Measurements from ENCODE around the gene SPOUT1. TPM values are rescaled to one million over a fixed set of nuclear protein-coding genes. Genes with fewer than 3 reads are reported as not detected.

Gene SPOUT1
- total RNA-seq, 5 donors from 2014 or later (not counting 1 experiment from before 2014, with no cell fraction given): 43.7 to 89.4 (median 82.6) TPM

- Mint-ChIP-seq H3K4me3 (no peak overlapping the region), H3K4me1 (peaks cover 13 to 30% (median 23%) of the 10 kb centered on the region in 3 donors), H3K27me3 (no peaks in the 10 kb centered on the region), H3K27ac (peak overlapping the region in 1 of 2 donors; percentile 46), H3K36me3 (peaks cover 18% of the 10 kb centered on the region), H3K9me3 (no peaks in the 10 kb centered on the region)
- Histone ChIP-seq H3K4me1 (ENCODE audit: control insufficient read depth in 1 of 2, extremely low read depth in 1 of 2, insufficient read depth in 2 of 2, low read length in 2 of 2) (peaks cover 0 to 26% of the 10 kb centered on the region in 2 experiments), H3K27me3 (replicated peaks in 1 of 2; ENCODE audit: control insufficient read depth in 2 of 2, extremely low read depth in 1 of 2, insufficient read depth in 2 of 2, low read length in 1 of 2) (no peaks in the 10 kb centered on the region), H3K9me3 (no peaks in the 10 kb centered on the region), H3K27ac (ENCODE audit: low read length) (no peak overlapping the region), H3K4me3 (ENCODE audit: control insufficient read depth in 1 of 2, extremely low read depth in 1 of 2, low read length in 1 of 2) (no peak overlapping the region), H3K36me3 (ENCODE audit: control insufficient read depth in 2 of 2, extremely low read depth in 1 of 2, insufficient read depth in 1 of 2, low read length in 1 of 2) (peaks cover 22 to 52% of the 10 kb centered on the region in 2 donors)
- no peak for ATAC-seq (replicated peaks in 1 of 4)
- POLR2A ChIA-PET: no interaction called here
- no peak for DNase-seq
- CTCF ChIA-PET: no interaction called here
- 98% methylated on average over 14 of the region's 22 CpGs for WGBS (ENCODE audit: insufficient coverage)
Observed at GRCh38 chr9:128822407-128823042, 7.1 kb downstream of the SPOUT1 start.

- no peaks in the 10 kb centered on the region for H3K27me3 ChIP-seq (replicated peaks in 1 of 2; ENCODE audit: control insufficient read depth in 2 of 2, extremely low read depth in 1 of 2, insufficient read depth in 2 of 2, low read length in 1 of 2)
- 94% methylated on average over 12 of the region's 16 CpGs for WGBS (ENCODE audit: insufficient coverage)
- CTCF ChIA-PET: interaction anchor here in 1 of 2 donors (0.6 kb wide), 1 partner anchor 102 kb away, joined by 7 read pairs; no protein-coding TSS in a partner anchor
- Mint-ChIP-seq H3K36me3 (peaks cover 12% of the 10 kb centered on the region), H3K4me3 (peak overlapping the region in 2 of 3 donors; percentile 37 to 52), H3K27me3 (no peaks in the 10 kb centered on the region), H3K27ac (peak overlapping the region in 1 of 2 donors; percentile 12), H3K9me3 (no peaks in the 10 kb centered on the region), H3K4me1 (peaks cover 13 to 25% (median 25%) of the 10 kb centered on the region in 3 donors)
- peaks cover 22 to 45% of the 10 kb centered on the region in 2 donors for H3K36me3 ChIP-seq (ENCODE audit: control insufficient read depth in 2 of 2, extremely low read depth in 1 of 2, insufficient read depth in 1 of 2, low read length in 1 of 2)
- POLR2A ChIA-PET: no interaction called here
- H3K9me3 ChIP-seq: no peaks in the 10 kb centered on the region
- H3K27ac ChIP-seq (ENCODE audit: low read length): no peak overlapping the region
- ATAC-seq (replicated peaks in 1 of 4): no peak
- no peak overlapping the region for H3K4me3 ChIP-seq (ENCODE audit: control insufficient read depth in 1 of 2, extremely low read depth in 1 of 2, low read length in 1 of 2)
- peaks cover 0 to 27% of the 10 kb centered on the region in 2 experiments for H3K4me1 ChIP-seq (ENCODE audit: control insufficient read depth in 1 of 2, extremely low read depth in 1 of 2, insufficient read depth in 2 of 2, low read length in 2 of 2)
- DNase-seq: no peak
Observed at GRCh38 chr9:128821584-128822406, 7.8 kb downstream of the SPOUT1 start.

- ATAC-seq (replicated peaks in 1 of 4): no peak
- Histone ChIP-seq H3K36me3 (ENCODE audit: control insufficient read depth in 2 of 2, extremely low read depth in 1 of 2, insufficient read depth in 1 of 2, low read length in 1 of 2) (peaks cover 22 to 36% of the 10 kb centered on the region in 2 donors), H3K4me3 (ENCODE audit: control insufficient read depth in 1 of 2, extremely low read depth in 1 of 2, low read length in 1 of 2) (no peak overlapping the region), H3K27me3 (replicated peaks in 1 of 2; ENCODE audit: control insufficient read depth in 2 of 2, extremely low read depth in 1 of 2, insufficient read depth in 2 of 2, low read length in 1 of 2) (peaks cover 0 to 2% of the 10 kb centered on the region in 2 experiments), H3K9me3 (no peaks in the 10 kb centered on the region), H3K4me1 (ENCODE audit: control insufficient read depth in 1 of 2, extremely low read depth in 1 of 2, insufficient read depth in 2 of 2, low read length in 2 of 2) (peaks cover 0 to 27% of the 10 kb centered on the region in 2 experiments), H3K27ac (ENCODE audit: low read length) (no peak overlapping the region)
- H3K27me3 Mint-ChIP-seq: no peaks in the 10 kb centered on the region
- H3K4me3 Mint-ChIP-seq: peak overlapping the region; percentile 31 to 81 (median 47)
- peaks cover 13 to 25% (median 25%) of the 10 kb centered on the region in 3 donors for H3K4me1 Mint-ChIP-seq
- peak overlapping the region in 1 of 2 donors; percentile 34 for H3K27ac Mint-ChIP-seq
- POLR2A ChIA-PET: interaction anchor here in 1 of 2 donors (0.5 kb wide), 1 partner anchor 25 kb away, joined by 5 read pairs; no protein-coding TSS in a partner anchor
- WGBS (ENCODE audit: insufficient coverage): 89% methylated on average over 22 of the region's 24 CpGs
- H3K36me3 Mint-ChIP-seq: peaks cover 12% of the 10 kb centered on the region
- H3K9me3 Mint-ChIP-seq: no peaks in the 10 kb centered on the region
- CTCF ChIA-PET: interaction anchor here in 1 of 2 donors (0.6 to 1.1 kb wide), 2 partner anchors 103 to 104 kb away, joined by 4 to 7 read pairs; no protein-coding TSS in a partner anchor
- no peak for DNase-seq
Observed at GRCh38 chr9:128820665-128821583, 8.7 kb downstream of the SPOUT1 start.

- H3K36me3 Mint-ChIP-seq: peaks cover 12% of the 10 kb centered on the region
- H3K4me1 ChIP-seq (ENCODE audit: control insufficient read depth in 1 of 2, extremely low read depth in 1 of 2, insufficient read depth in 2 of 2, low read length in 2 of 2): peaks cover 0 to 27% of the 10 kb centered on the region in 2 experiments
- ATAC-seq (replicated peaks in 1 of 4) (no peak), DNase-seq (no peak)
- peak overlapping the region in 1 of 2 donors; percentile 34 for H3K27ac Mint-ChIP-seq
- no peaks in the 10 kb centered on the region for H3K9me3 ChIP-seq
- WGBS (ENCODE audit: insufficient coverage): 88% methylated on average over 7 of the region's 18 CpGs
- peak overlapping the region; percentile 79 to 83 (median 81) for H3K4me3 Mint-ChIP-seq
- ChIA-PET POLR2A (interaction anchor here in 1 of 2 donors (0.5 kb wide), 1 partner anchor 24 kb away, joined by 5 read pairs; no protein-coding TSS in a partner anchor), CTCF (interaction anchor here (1.1 to 3.6 kb wide), 2 partner anchors 10 to 105 kb away, joined by 4 to 26 read pairs; partner anchors contain the start of gene SPOUT1 (in 1 of the 2))
- H3K27me3 Mint-ChIP-seq: no peaks in the 10 kb centered on the region
- no peaks in the 10 kb centered on the region for H3K9me3 Mint-ChIP-seq
- peaks cover 15 to 31% of the 10 kb centered on the region in 2 donors for H3K36me3 ChIP-seq (ENCODE audit: control insufficient read depth in 2 of 2, extremely low read depth in 1 of 2, insufficient read depth in 1 of 2, low read length in 1 of 2)
- no peak overlapping the region for H3K27ac ChIP-seq (ENCODE audit: low read length)
- H3K4me3 ChIP-seq (ENCODE audit: control insufficient read depth in 1 of 2, extremely low read depth in 1 of 2, low read length in 1 of 2): peak overlapping the region in 1 of 2 donors; percentile 72
- peaks cover 13 to 25% (median 25%) of the 10 kb centered on the region in 3 donors for H3K4me1 Mint-ChIP-seq
- H3K27me3 ChIP-seq (replicated peaks in 1 of 2; ENCODE audit: control insufficient read depth in 2 of 2, extremely low read depth in 1 of 2, insufficient read depth in 2 of 2, low read length in 1 of 2): peaks cover 0 to 2% of the 10 kb centered on the region in 2 experiments
Observed at GRCh38 chr9:128819716-128820664, 9.6 kb downstream of the SPOUT1 start.

All from T-cell (primary cell).